WTC11 (cell line): ENCODE data around the gene PLXNA2. TPM values are rescaled to one million over a fixed set of nuclear protein-coding genes. Genes with fewer than 3 reads are reported as not detected.

Source experiments
- ATAC-seq: fragments of 200-7000 bp; cut with Tn5 transposase; 2 replicates; pipeline ENCODE4 v1.10.0; 2021; ENCODE audit warnings: mild to moderate bottlenecking, moderate library complexity
- CTCF ChIA-PET: fragments of 300-600 bp; sonication (Branson Sonifier 250); formaldehyde crosslinking; loops from one replicate; lab custom pipeline; 2021; ENCODE audit warnings: antibody characterized with exemption; lab: Charles Lee
- POLR2A ChIA-PET: fragments of 350-600 bp; sonication (Branson Sonifier 250); formaldehyde crosslinking; loops from one replicate; lab custom pipeline; 2021; ENCODE audit warnings: antibody characterized with exemption; lab: Charles Lee
- DNase-seq: peaks from one replicate; pipeline ENCODE4 v3.0.0; 2021; ENCODE audit warnings: low spot score
- H3K27ac Mint-ChIP-seq: 2 replicates; pipeline ENCODE4 v1.8.0; 2021; ENCODE audit warnings: mixed read lengths
- H3K27me3 Mint-ChIP-seq: 2 replicates; pipeline ENCODE4 v1.8.0; 2021; ENCODE audit warnings: low read depth, mild to moderate bottlenecking, moderate library complexity, mixed read lengths
- H3K36me3 Mint-ChIP-seq: 2 replicates; pipeline ENCODE4 v1.8.0; 2021; ENCODE audit warnings: mixed read lengths
- H3K4me1 Mint-ChIP-seq: 2 replicates; pipeline ENCODE4 v1.8.0; 2022; ENCODE audit warnings: mixed read lengths
- H3K4me3 Mint-ChIP-seq: 2 replicates; pipeline ENCODE4 v1.8.0; 2021; ENCODE audit warnings: mild to moderate bottlenecking, moderate library complexity, mixed read lengths
- H3K9me3 Mint-ChIP-seq: 2 replicates; pipeline ENCODE4 v1.8.0; 2021; ENCODE audit warnings: mixed read lengths
- ARID4B ChIP-seq: sonication (generic); formaldehyde crosslinking; IDR thresholded peaks from 2 replicates; pipeline ENCODE4 v1.8.0; 2023; ENCODE audit warnings: missing genetic modification reagents, mild to moderate bottlenecking, borderline replicate concordance
- CDX4 ChIP-seq: fragments of 250-450 bp; sonication (Bioruptor Pico); IDR thresholded peaks from 2 replicates; pipeline ENCODE4 v1.9.0; 2021; ENCODE audit warnings: moderate library complexity, mild to moderate bottlenecking, inconsistent platforms, borderline replicate concordance
- E2F4 ChIP-seq: sonication (generic); formaldehyde crosslinking; IDR thresholded peaks from 2 replicates; pipeline ENCODE4 v1.8.1; 2022; ENCODE audit warnings: low read depth, mild to moderate bottlenecking, moderate library complexity, missing genetic modification reagents, borderline replicate concordance
- ELF4 ChIP-seq: sonication (generic); formaldehyde crosslinking; IDR thresholded peaks from 2 replicates; pipeline ENCODE4 v1.8.1; 2022; ENCODE audit warnings: low read depth, mild to moderate bottlenecking, moderate library complexity, missing genetic modification reagents
- FOXP4 ChIP-seq: sonication (generic); formaldehyde crosslinking; IDR thresholded peaks from 2 replicates; pipeline ENCODE4 v1.8.0; 2022; ENCODE audit warnings: mild to moderate bottlenecking, missing genetic modification reagents
- GRHL2 ChIP-seq: fragments of 250-450 bp; sonication (Bioruptor Pico); IDR thresholded peaks from 2 replicates; pipeline ENCODE4 v1.8.0; 2022; ENCODE audit warnings: mild to moderate bottlenecking, moderate library complexity; ENCODE audit not compliant: insufficient replicate concordance, severe bottlenecking
- KAT7 ChIP-seq: sonication (generic); formaldehyde crosslinking; IDR thresholded peaks from 2 replicates; pipeline ENCODE4 v1.8.1; 2023; ENCODE audit warnings: missing genetic modification reagents, mild to moderate bottlenecking, borderline replicate concordance
- NR3C1 ChIP-seq: sonication (generic); formaldehyde crosslinking; conservative IDR thresholded peaks from 2 replicates; pipeline ENCODE4 v1.8.1; 2023; ENCODE audit warnings: low read depth, mild to moderate bottlenecking, missing genetic modification reagents
- RELA ChIP-seq: sonication (generic); formaldehyde crosslinking; IDR thresholded peaks from 2 replicates; pipeline ENCODE4 v1.8.1; 2022; ENCODE audit warnings: missing genetic modification reagents, mild to moderate bottlenecking, borderline replicate concordance
- SOX15 ChIP-seq: fragments of 250-450 bp; sonication (Bioruptor Pico); IDR thresholded peaks from 2 replicates; pipeline ENCODE4 v1.9.0; 2021; ENCODE audit warnings: mild to moderate bottlenecking
- SP1 ChIP-seq: sonication (generic); formaldehyde crosslinking; conservative IDR thresholded peaks from 2 replicates; pipeline ENCODE4 v1.8.1; 2022; ENCODE audit warnings: missing genetic modification reagents
- STAT6 ChIP-seq: sonication (generic); formaldehyde crosslinking; conservative IDR thresholded peaks from 2 replicates; pipeline ENCODE4 v1.8.1; 2023; ENCODE audit warnings: mild to moderate bottlenecking, low read depth, missing genetic modification reagents, moderate library complexity
- TCF7 ChIP-seq: sonication (generic); formaldehyde crosslinking; IDR thresholded peaks from 2 replicates; pipeline ENCODE4 v1.8.0; 2022; ENCODE audit warnings: mild to moderate bottlenecking, low read depth, missing genetic modification reagents, moderate library complexity
- TEAD4 ChIP-seq: sonication (generic); formaldehyde crosslinking; IDR thresholded peaks from 2 replicates; pipeline ENCODE4 v1.8.0; 2022; ENCODE audit warnings: mild to moderate bottlenecking, missing genetic modification reagents
- USF1 ChIP-seq: sonication (generic); formaldehyde crosslinking; IDR thresholded peaks from 2 replicates; pipeline ENCODE4 v1.8.0; 2022; ENCODE audit warnings: mild to moderate bottlenecking, missing genetic modification reagents
- ZNF232 ChIP-seq: sonication (generic); formaldehyde crosslinking; IDR thresholded peaks from 2 replicates; pipeline ENCODE4 v1.8.0; 2022; ENCODE audit warnings: mild to moderate bottlenecking, missing genetic modification reagents
- ZNF423 ChIP-seq: fragments of 250-450 bp; sonication (Bioruptor Pico); IDR thresholded peaks from 2 replicates; pipeline ENCODE4 v2.1.2; 2022; ENCODE audit warnings: mild to moderate bottlenecking, moderate library complexity
- ZNF532 ChIP-seq: fragments of 250-450 bp; sonication (Bioruptor Pico); IDR thresholded peaks from 2 replicates; pipeline ENCODE4 v1.9.0; 2021; ENCODE audit warnings: mild to moderate bottlenecking, borderline replicate concordance
- total RNA-seq: library from RNA; stranded (reverse); gene quantifications from 3 replicates; pipeline ENCODE4 v1.2.3, GENCODE V29; 2021

PLXNA2 gene
- total RNA-seq, 1 experiment from 2014 or later, result 4.2 TPM

GRCh38 chr1:208015255-208015654, 228.9 kb downstream of the PLXNA2 start (continued):
- TF ChIP-seq ELF4 (CRISPR knock-in tag), result no peak
- no peak for TF ChIP-seq USF1
- no peak for TF ChIP-seq TEAD4 (CRISPR knock-in tag)
- TF ChIP-seq E2F4 (CRISPR knock-in tag), result no peak
- TF ChIP-seq ZNF423 (CRISPR knock-in tag), result no peak
- TF ChIP-seq GRHL2 (CRISPR knock-in tag), result no peak
- TF ChIP-seq ZNF232 (CRISPR knock-in tag), result no peak
- no peak for TF ChIP-seq ARID4B (CRISPR knock-in tag)
- TF ChIP-seq TCF7 (CRISPR knock-in tag), result no peak

GRCh38 chr1:208013210-208013609, 231.0 kb downstream of the PLXNA2 start:
- DNase-seq (no peak), ATAC-seq (no peak)
- Mint-ChIP-seq H3K9me3 (no peaks in the 10 kb centered on the region), H3K27ac (no peak overlapping the region), H3K36me3 (no peaks in the 10 kb centered on the region), H3K4me3 (no peak overlapping the region), H3K4me1 (no peaks in the 10 kb centered on the region), H3K27me3 (no peaks in the 10 kb centered on the region; the same call in 1 of the 2 replicates)
- ChIA-PET CTCF (interaction anchor here (1.1 to 2.2 kb wide), 6 partner anchors 9 to 1563 kb away, joined by 3 to 12 read pairs (median 6); partner anchors contain the start of gene PLXNA2), POLR2A (no interaction called here)
- TF ChIP-seq FOXP4 (CRISPR knock-in tag) (no peak), RELA (CRISPR knock-in tag) (no peak), SOX15 (CRISPR knock-in tag) (no peak), KAT7 (CRISPR knock-in tag) (no peak), SP1 (CRISPR knock-in tag) (no peak), NR3C1 (CRISPR knock-in tag) (no peak), ZNF532 (CRISPR knock-in tag) (no peak), CDX4 (no peak), STAT6 (CRISPR knock-in tag) (no peak)
